ENCODE results near the gene TOP3B.

GRCh38 chr22:21932347-21932746, 50.2 kb downstream of the TOP3B start:
- TF ChIP-seq CTCF (IDR thresholded peaks at IDR 0.05; ENCODE audit: low read depth, low read length, missing input control) = no peak
- TF ChIP-seq MAX (IDR thresholded peaks at IDR 0.05) = no peak
- no peak for TF ChIP-seq YY1 (IDR thresholded peaks at IDR 0.05)
- TF ChIP-seq RAD21 (IDR thresholded peaks at IDR 0.05) = no peak
- no peak for TF ChIP-seq ATF3 (IDR thresholded peaks at IDR 0.05)
- TF ChIP-seq FOXA1 (IDR thresholded peaks at IDR 0.05) = no peak
- TF ChIP-seq GABPA (IDR thresholded peaks at IDR 0.05 in 1 of 2, conservative IDR thresholded peaks at IDR 0.05 in 1 of 2) = no peak
- no peak for TF ChIP-seq EGR1 (IDR thresholded peaks at IDR 0.05; ENCODE audit: low read depth in 2 of 2)

Measured in liver (tissue), 3 donors.